WTC11 (cell line): ENCODE results near the gene MCOLN1. TPM values are rescaled to one million over a fixed set of nuclear protein-coding genes. Genes with fewer than 3 reads are reported as not detected.

ENCODE experiments used
- ATAC-seq: fragments of 200-7000 bp; cut with Tn5 transposase; 2 replicates; pipeline ENCODE4 v1.10.0; 2021; ENCODE audit warnings: mild to moderate bottlenecking, moderate library complexity
- CTCF ChIA-PET: fragments of 300-600 bp; sonication (Branson Sonifier 250); formaldehyde crosslinking; loops from one replicate; lab custom pipeline; 2021; ENCODE audit warnings: antibody characterized with exemption; lab: Charles Lee
- POLR2A ChIA-PET: fragments of 350-600 bp; sonication (Branson Sonifier 250); formaldehyde crosslinking; loops from one replicate; lab custom pipeline; 2021; ENCODE audit warnings: antibody characterized with exemption; lab: Charles Lee
- DNase-seq: peaks from one replicate; pipeline ENCODE4 v3.0.0; 2021; ENCODE audit warnings: low spot score
- H3K27ac Mint-ChIP-seq: 2 replicates; pipeline ENCODE4 v1.8.0; 2021; ENCODE audit warnings: mixed read lengths
- H3K27me3 Mint-ChIP-seq: 2 replicates; pipeline ENCODE4 v1.8.0; 2021; ENCODE audit warnings: low read depth, mild to moderate bottlenecking, moderate library complexity, mixed read lengths
- H3K36me3 Mint-ChIP-seq: 2 replicates; pipeline ENCODE4 v1.8.0; 2021; ENCODE audit warnings: mixed read lengths
- H3K4me1 Mint-ChIP-seq: 2 replicates; pipeline ENCODE4 v1.8.0; 2022; ENCODE audit warnings: mixed read lengths
- H3K4me3 Mint-ChIP-seq: 2 replicates; pipeline ENCODE4 v1.8.0; 2021; ENCODE audit warnings: mild to moderate bottlenecking, moderate library complexity, mixed read lengths
- H3K9me3 Mint-ChIP-seq: 2 replicates; pipeline ENCODE4 v1.8.0; 2021; ENCODE audit warnings: mixed read lengths
- ATF1 ChIP-seq: sonication (generic); formaldehyde crosslinking; IDR thresholded peaks from 2 replicates; pipeline ENCODE4 v1.8.1; 2023; ENCODE audit warnings: mild to moderate bottlenecking, moderate library complexity, missing genetic modification reagents
- ATF3 ChIP-seq: sonication (generic); formaldehyde crosslinking; conservative IDR thresholded peaks from 2 replicates; pipeline ENCODE4 v1.8.1; 2022; ENCODE audit warnings: mild to moderate bottlenecking, missing genetic modification reagents
- CREM ChIP-seq: sonication (generic); formaldehyde crosslinking; IDR thresholded peaks from 2 replicates; pipeline ENCODE4 v1.8.1; 2022; ENCODE audit warnings: mild to moderate bottlenecking, missing genetic modification reagents, moderate library complexity
- ESRRA ChIP-seq: sonication (generic); formaldehyde crosslinking; IDR thresholded peaks from 2 replicates; pipeline ENCODE4 v1.8.1; 2022; ENCODE audit warnings: mild to moderate bottlenecking, missing genetic modification reagents, borderline replicate concordance
- FOXP1 ChIP-seq: sonication (generic); formaldehyde crosslinking; IDR thresholded peaks from 2 replicates; pipeline ENCODE4 v1.8.0; 2022; ENCODE audit warnings: missing genetic modification reagents, mild to moderate bottlenecking, moderate library complexity, borderline replicate concordance
- FOXP4 ChIP-seq: sonication (generic); formaldehyde crosslinking; IDR thresholded peaks from 2 replicates; pipeline ENCODE4 v1.8.0; 2022; ENCODE audit warnings: mild to moderate bottlenecking, missing genetic modification reagents
- GABPB1 ChIP-seq: sonication (generic); formaldehyde crosslinking; IDR thresholded peaks from 2 replicates; pipeline ENCODE4 v1.8.1; 2023; ENCODE audit warnings: mild to moderate bottlenecking, missing genetic modification reagents
- GTF2I ChIP-seq: fragments of 250-450 bp; sonication (Bioruptor Pico); conservative IDR thresholded peaks from 2 replicates; pipeline ENCODE4 v1.4.0; 2021; ENCODE audit warnings: mild to moderate bottlenecking
- HMGXB4 ChIP-seq: sonication (generic); formaldehyde crosslinking; IDR thresholded peaks from 2 replicates; pipeline ENCODE4 v1.8.1; 2023; ENCODE audit warnings: mild to moderate bottlenecking, moderate library complexity, missing genetic modification reagents
- JUN ChIP-seq: sonication (generic); formaldehyde crosslinking; IDR thresholded peaks from 2 replicates; pipeline ENCODE4 v1.8.0; 2023; ENCODE audit warnings: mild to moderate bottlenecking, missing genetic modification reagents
- MXD4 ChIP-seq: fragments of 250-450 bp; sonication (Bioruptor Pico); IDR thresholded peaks from 2 replicates; pipeline ENCODE4 v1.8.0; 2021; ENCODE audit warnings: mild to moderate bottlenecking, moderate library complexity, borderline replicate concordance
- NFATC4 ChIP-seq: fragments of 250-450 bp; sonication (Bioruptor Pico); IDR thresholded peaks from 2 replicates; pipeline ENCODE4 v1.9.0; 2021; ENCODE audit warnings: mild to moderate bottlenecking
- NFE2L1 ChIP-seq: sonication (generic); formaldehyde crosslinking; IDR thresholded peaks from 2 replicates; pipeline ENCODE4 v1.8.1; 2023; ENCODE audit warnings: missing genetic modification reagents
- NR3C1 ChIP-seq: sonication (generic); formaldehyde crosslinking; conservative IDR thresholded peaks from 2 replicates; pipeline ENCODE4 v1.8.1; 2023; ENCODE audit warnings: low read depth, mild to moderate bottlenecking, missing genetic modification reagents
- PRDM15 ChIP-seq: sonication (generic); formaldehyde crosslinking; IDR thresholded peaks from 2 replicates; pipeline ENCODE4 v1.8.0; 2022; ENCODE audit warnings: missing genetic modification reagents
- RELA ChIP-seq: sonication (generic); formaldehyde crosslinking; IDR thresholded peaks from 2 replicates; pipeline ENCODE4 v1.8.1; 2022; ENCODE audit warnings: missing genetic modification reagents, mild to moderate bottlenecking, borderline replicate concordance
- SMAD3 ChIP-seq: sonication (generic); formaldehyde crosslinking; IDR thresholded peaks from 2 replicates; pipeline ENCODE4 v1.8.0; 2022; ENCODE audit warnings: missing genetic modification reagents, mild to moderate bottlenecking, borderline replicate concordance
- SP1 ChIP-seq: sonication (generic); formaldehyde crosslinking; conservative IDR thresholded peaks from 2 replicates; pipeline ENCODE4 v1.8.1; 2022; ENCODE audit warnings: missing genetic modification reagents
- TP53 ChIP-seq: sonication (generic); formaldehyde crosslinking; IDR thresholded peaks from 2 replicates; pipeline ENCODE4 v1.8.1; 2023; ENCODE audit warnings: mild to moderate bottlenecking, missing genetic modification reagents
- USF2 ChIP-seq: sonication (generic); formaldehyde crosslinking; IDR thresholded peaks from 2 replicates; pipeline ENCODE4 v1.8.1; 2023; ENCODE audit warnings: mild to moderate bottlenecking, missing genetic modification reagents, moderate library complexity
- ZMAT4 ChIP-seq: fragments of 250-450 bp; sonication (Bioruptor Pico); IDR thresholded peaks from 2 replicates; pipeline ENCODE4 v1.9.0; 2021; ENCODE audit warnings: mild to moderate bottlenecking
- ZNF121 ChIP-seq: sonication (generic); formaldehyde crosslinking; IDR thresholded peaks from 2 replicates; pipeline ENCODE4 v1.8.0; 2023; ENCODE audit warnings: missing genetic modification reagents
- ZNF263 ChIP-seq: sonication (generic); formaldehyde crosslinking; IDR thresholded peaks from 2 replicates; pipeline ENCODE4 v1.8.1; 2022; ENCODE audit warnings: low read depth, mild to moderate bottlenecking, moderate library complexity, missing genetic modification reagents
- ZNF416 ChIP-seq: fragments of 250-450 bp; sonication (Bioruptor Pico); IDR thresholded peaks from 2 replicates; pipeline ENCODE4 v1.9.0; 2021; ENCODE audit warnings: mild to moderate bottlenecking, inconsistent platforms
- ZSCAN18 ChIP-seq: fragments of 250-450 bp; sonication (Bioruptor Pico); IDR thresholded peaks from 2 replicates; pipeline ENCODE4 v2.1.2; 2022; ENCODE audit warnings: mild to moderate bottlenecking, moderate library complexity
- total RNA-seq: library from RNA; stranded (reverse); gene quantifications from 3 replicates; pipeline ENCODE4 v1.2.3, GENCODE V29; 2021

The MCOLN1 gene
- total RNA-seq, 1 experiment from 2014 or later = 19.7 TPM

GRCh38 chr19:7535047-7535997 lies 12.9 kb downstream of the MCOLN1 start, which contains the start of gene PNPLA6:
PNPLA6 (plus strand) TSS chr19:7535717; CDS start chr19:7535789, 72 bp downstream.
- Mint-ChIP-seq H3K36me3 (peaks cover 16% of the 10 kb centered on the region), H3K27me3 (no peaks in the 10 kb centered on the region), H3K4me1 (peaks cover 4% of the 10 kb centered on the region; the same call in 1 of the 2 replicates), H3K9me3 (no peaks in the 10 kb centered on the region), H3K4me3 (peak within 1 kb of the TSS; percentile 97), H3K27ac (peak within 1 kb of the TSS; percentile 99)
- ATAC-seq (peak; percentile 80), DNase-seq (peak; percentile 96)
- ChIA-PET POLR2A (interaction anchor here (0.7 to 2.0 kb wide), 3 partner anchors 13 to 23 kb away, joined by 3 to 16 read pairs (median 9); partner anchors contain the start of genes MCOLN1 and ZNF358), CTCF (interaction anchor here (0.8 to 2.9 kb wide), 6 partner anchors 13 to 146 kb away, joined by 3 to 11 read pairs (median 8); partner anchors contain the start of genes MCOLN1 and TRAPPC5)
- TF ChIP-seq PRDM15 (0 out of 2 replicates have a peak, but pooled peaks have one; percentile 17), TP53 (no peak), RELA (CRISPR knock-in tag) (no peak), NR3C1 (CRISPR knock-in tag) (no peak), ATF3 (CRISPR knock-in tag) (no peak), FOXP4 (CRISPR knock-in tag) (peak; percentile 54; the same call in 1 of the 2 replicates), CREM (CRISPR knock-in tag) (peak; percentile 79; the same call in 1 of the 2 replicates), GTF2I (peak; percentile 99), MXD4 (CRISPR knock-in tag) (0 out of 2 replicates have a peak, but pooled peaks have one; percentile 60), GABPB1 (CRISPR knock-in tag) (peak; percentile 70), ZNF121 (CRISPR knock-in tag) (peak; percentile 90), ESRRA (no peak), FOXP1 (CRISPR knock-in tag) (peak; percentile 12; the same call in 1 of the 2 replicates), JUN (no peak), NFATC4 (CRISPR knock-in tag) (peak; percentile 72; the same call in 1 of the 2 replicates), ZNF416 (CRISPR knock-in tag) (0 out of 2 replicates have a peak, but pooled peaks have one; percentile 17), ZSCAN18 (CRISPR knock-in tag) (no peak), HMGXB4 (peak; percentile 31; the same call in 1 of the 2 replicates), ATF1 (CRISPR knock-in tag) (no peak), ZMAT4 (CRISPR knock-in tag) (no peak), ZNF263 (CRISPR knock-in tag) (no peak), SMAD3 (CRISPR knock-in tag) (no peak), NFE2L1 (CRISPR knock-in tag) (no peak), USF2 (peak; percentile 50), SP1 (peak; percentile 89)
